ENCODE measurements around the gene BRWD1. TPM values are rescaled to one million over a fixed set of nuclear protein-coding genes. Genes with fewer than 3 reads are reported as not detected.

Gene BRWD1
- polyA plus RNA-seq, 1 donor (not counting 4 experiments of a cell fraction or from before 2014, with no cell fraction given) = 15.1 TPM

GRCh38 chr21:39156024-39156423 lies 157.4 kb downstream of the BRWD1 start:
- dilution Hi-C loops (cut with MboI; ENCODE audit: extremely low pct_ligation_motif_present, low sequenced_read_pairs) = no loop called here

DNA sequence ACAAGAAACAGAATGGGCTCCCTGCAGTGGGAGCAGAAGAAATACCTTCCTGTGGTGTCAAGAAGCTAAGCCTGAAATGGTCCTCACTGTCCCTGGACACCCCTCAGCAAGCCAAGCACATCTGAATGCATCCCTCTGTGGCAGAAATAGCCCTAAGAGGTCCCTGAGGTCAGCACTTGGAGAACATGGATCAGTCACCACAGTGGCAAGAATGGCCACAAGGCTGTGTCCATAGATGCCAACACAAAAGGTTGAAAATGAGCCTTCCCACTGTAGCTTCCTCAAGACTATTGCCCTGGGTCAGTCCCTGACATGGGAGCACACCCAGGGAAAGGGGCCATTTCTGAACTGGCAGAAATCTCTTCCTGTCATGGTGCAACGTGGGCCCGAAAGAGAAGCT lies 157.9 kb downstream of the BRWD1 start:
- no peak overlapping the region for H2AFZ ChIP-seq (ENCODE audit: control insufficient read depth, low read length)
- TF ChIP-seq, protein P1, sequence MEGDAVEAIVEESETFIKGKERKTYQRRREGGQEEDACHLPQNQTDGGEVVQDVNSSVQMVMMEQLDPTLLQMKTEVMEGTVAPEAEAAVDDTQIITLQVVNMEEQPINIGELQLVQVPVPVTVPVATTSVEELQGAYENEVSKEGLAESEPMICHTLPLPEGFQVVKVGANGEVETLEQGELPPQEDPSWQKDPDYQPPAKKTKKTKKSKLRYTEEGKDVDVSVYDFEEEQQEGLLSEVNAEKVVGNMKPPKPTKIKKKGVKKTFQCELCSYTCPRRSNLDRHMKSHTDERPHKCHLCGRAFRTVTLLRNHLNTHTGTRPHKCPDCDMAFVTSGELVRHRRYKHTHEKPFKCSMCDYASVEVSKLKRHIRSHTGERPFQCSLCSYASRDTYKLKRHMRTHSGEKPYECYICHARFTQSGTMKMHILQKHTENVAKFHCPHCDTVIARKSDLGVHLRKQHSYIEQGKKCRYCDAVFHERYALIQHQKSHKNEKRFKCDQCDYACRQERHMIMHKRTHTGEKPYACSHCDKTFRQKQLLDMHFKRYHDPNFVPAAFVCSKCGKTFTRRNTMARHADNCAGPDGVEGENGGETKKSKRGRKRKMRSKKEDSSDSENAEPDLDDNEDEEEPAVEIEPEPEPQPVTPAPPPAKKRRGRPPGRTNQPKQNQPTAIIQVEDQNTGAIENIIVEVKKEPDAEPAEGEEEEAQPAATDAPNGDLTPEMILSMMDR (optimal IDR thresholded peaks at IDR 0.05 in 1 of 3, IDR thresholded peaks at IDR 0.05 in 1 of 3, conservative IDR thresholded peaks at IDR 0.05 in 1 of 3; ENCODE audit: extremely low read depth in 1 of 3, insufficient read depth in 2 of 3, low read length in 3 of 3) = no peak
- TF ChIP-seq EZH2 (IDR thresholded peaks at IDR 0.05; ENCODE audit: low read length) = no peak
- no peaks in the 10 kb centered on the region for H3K27me3 ChIP-seq (ENCODE audit: control insufficient read depth, extremely low read depth, insufficient read depth, low read length)
- no peak for DNase-seq (ENCODE audit: low read depth, low spot score)
- no peaks in the 10 kb centered on the region for H3K9me1 ChIP-seq (ENCODE audit: control insufficient read depth, extremely low read depth, insufficient read depth, low read length)
- no peaks in the 10 kb centered on the region for H3K79me2 ChIP-seq (ENCODE audit: control insufficient read depth, insufficient read depth, low read length)
- FAIRE-seq = no peak
- H3K36me3 ChIP-seq (ENCODE audit: control insufficient read depth in 2 of 2, extremely low read depth in 1 of 2, insufficient read depth in 2 of 2, low read length in 2 of 2) = no peaks in the 10 kb centered on the region
- H3K9ac ChIP-seq (ENCODE audit: control insufficient read depth, extremely low read depth, insufficient read depth, low read length) = no peak overlapping the region
- H3K4me1 ChIP-seq (ENCODE audit: control insufficient read depth, extremely low read depth, insufficient read depth, low read length) = no peaks in the 10 kb centered on the region
- H3K4me3 ChIP-seq (ENCODE audit: control insufficient read depth in 2 of 3, extremely low read depth in 1 of 3, insufficient read depth in 2 of 3, low read depth in 1 of 3, low read length in 3 of 3) = no peak overlapping the region
- dilution Hi-C loops (cut with MboI; ENCODE audit: extremely low pct_ligation_motif_present, low sequenced_read_pairs) = no loop called here
- H3K4me2 ChIP-seq (ENCODE audit: control insufficient read depth, extremely low read depth, insufficient read depth, low read depth, low read length) = no peak overlapping the region
- no peak overlapping the region for H3K27ac ChIP-seq (ENCODE audit: control insufficient read depth, insufficient read depth, low read length)
- H3K9me3 ChIP-seq (ENCODE audit: control insufficient read depth, low read depth, low read length) = no peaks in the 10 kb centered on the region
- H4K20me1 ChIP-seq (ENCODE audit: control insufficient read depth, extremely low read depth, insufficient read depth, low read length) = no peaks in the 10 kb centered on the region

More at GRCh38 chr21:39156024-39156423, 157.4 kb downstream of the BRWD1 start:
- TF ChIP-seq, protein P1 (optimal IDR thresholded peaks at IDR 0.05 in 1 of 3, IDR thresholded peaks at IDR 0.05 in 1 of 3, conservative IDR thresholded peaks at IDR 0.05 in 1 of 3; ENCODE audit: extremely low read depth in 1 of 3, insufficient read depth in 2 of 3, low read length in 3 of 3) = no peak
- no peak for TF ChIP-seq EZH2 (IDR thresholded peaks at IDR 0.05; ENCODE audit: low read length)
- Histone ChIP-seq H4K20me1 (ENCODE audit: control insufficient read depth, extremely low read depth, insufficient read depth, low read length) (no peaks in the 10 kb centered on the region), H2AFZ (ENCODE audit: control insufficient read depth, low read length) (no peak overlapping the region), H3K9me1 (ENCODE audit: control insufficient read depth, extremely low read depth, insufficient read depth, low read length) (no peaks in the 10 kb centered on the region), H3K27ac (ENCODE audit: control insufficient read depth, insufficient read depth, low read length) (no peak overlapping the region), H3K79me2 (ENCODE audit: control insufficient read depth, insufficient read depth, low read length) (no peaks in the 10 kb centered on the region), H3K4me3 (ENCODE audit: control insufficient read depth in 2 of 3, extremely low read depth in 1 of 3, insufficient read depth in 2 of 3, low read depth in 1 of 3, low read length in 3 of 3) (no peak overlapping the region), H3K9me3 (ENCODE audit: control insufficient read depth, low read depth, low read length) (no peaks in the 10 kb centered on the region), H3K4me2 (ENCODE audit: control insufficient read depth, extremely low read depth, insufficient read depth, low read depth, low read length) (no peak overlapping the region), H3K9ac (ENCODE audit: control insufficient read depth, extremely low read depth, insufficient read depth, low read length) (no peak overlapping the region), H3K27me3 (ENCODE audit: control insufficient read depth, extremely low read depth, insufficient read depth, low read length) (no peaks in the 10 kb centered on the region), H3K4me1 (ENCODE audit: control insufficient read depth, extremely low read depth, insufficient read depth, low read length) (no peaks in the 10 kb centered on the region), H3K36me3 (ENCODE audit: control insufficient read depth in 2 of 2, extremely low read depth in 1 of 2, insufficient read depth in 2 of 2, low read length in 2 of 2) (no peaks in the 10 kb centered on the region)
- DNase-seq (ENCODE audit: low read depth, low spot score) (no peak), FAIRE-seq (no peak)

All from keratinocyte (primary cell).